ENCODE data around the gene DAAM2. TPM values are rescaled to one million over a fixed set of nuclear protein-coding genes. Genes with fewer than 3 reads are reported as not detected.

Gene DAAM2
- total and polyA plus RNA-seq, 2 of the 8 experiments (the other 6 are each of a cell fraction or from before 2014, with no cell fraction given), result 1.5 to 2.9 TPM

- TF ChIP-seq CHD7 (IDR thresholded peaks at IDR 0.05; ENCODE audit: insufficient replicate concordance, low read length), result no peak
Measured at GRCh38 chr6:39776581-39776980, 15.6 kb upstream of the DAAM2 start (continued).
